Colonic mucosa (tissue), 4 donors: ENCODE measurements around the gene DAB2IP. TPM values are rescaled to one million over a fixed set of nuclear protein-coding genes. Genes with fewer than 3 reads are reported as not detected.
A peak's percentile ranks its signal among the peaks of the same experiment; 100 is the strongest.

Experiments
- DNase-seq: peaks from one replicate; pipeline ENCODE4 v3.0.0-alpha.2; 2020
- H3K27ac ChIP-seq: fragments of 200-600 bp; one replicate; pipeline ENCODE4 v1.8.0; 2021
- H3K27me3 ChIP-seq: fragments of 200-600 bp; one replicate; pipeline ENCODE4 v1.8.0; 2021
- H3K36me3 ChIP-seq: fragments of 200-600 bp; one replicate; pipeline ENCODE4 v1.8.0; 2021
- H3K4me1 ChIP-seq: fragments of 200-600 bp; one replicate; pipeline ENCODE4 v1.8.0; 2021; ENCODE audit warnings: mild to moderate bottlenecking
- H3K4me3 ChIP-seq: fragments of 200-600 bp; one replicate; pipeline ENCODE4 v1.8.0; 2021
- H3K9ac ChIP-seq, 2 donors: one replicate each; pipeline ENCODE4 v1.7.0; 2013; ENCODE audit warnings: control low read depth in 2 of 2, low read depth in 2 of 2, low read length in 2 of 2
- H3K9me3 ChIP-seq: fragments of 200-600 bp; one replicate; pipeline ENCODE4 v1.8.0; 2021
- CTCF ChIP-seq: fragments of 200-600 bp; IDR thresholded peaks from one replicate; pipeline ENCODE4 v1.8.0; 2022; ENCODE audit warnings: antibody characterized with exemption, mild to moderate bottlenecking
- intact Hi-C: fragments of 100-400 bp; cut with DNase I; formaldehyde crosslinking; loops from one replicate; pipeline ENCODE4 v1.14.1; 2022
- total RNA-seq, 2 donors: library from RNA; stranded (reverse); fragmentation: NEBNext Ultra II Directional in 1 of 2; extraction: Animal tissue kit (Norgen Biotek cat#: 25700) in 1 of 2; gene quantifications; one replicate each; pipeline ENCODE4 v1.2.1, GENCODE V29; 2021
- donor health status: healthy.
- donor health status: DM: no; HTN: no; CAD: no.
- donor health status: DM: no; HTN: no; CAD: no.

Gene DAB2IP
- total RNA-seq, 2 donors from 2014 or later, result 126 to 130 TPM

- H3K9me3 ChIP-seq, result no peaks in the 10 kb centered on the region
- intact Hi-C loops, result no loop called here
- DNase-seq, result no peak
- H3K36me3 ChIP-seq, result no peaks in the 10 kb centered on the region
- H3K4me3 ChIP-seq, result no peak overlapping the region
- TF ChIP-seq CTCF, result no peak
- H3K4me1 ChIP-seq, result no peaks in the 10 kb centered on the region
- no peak overlapping the region for H3K9ac ChIP-seq
- H3K27ac ChIP-seq, result no peak overlapping the region
- H3K27me3 ChIP-seq, result no peaks in the 10 kb centered on the region
Measured at GRCh38 chr9:121666294-121666693, 14.9 kb downstream of the DAB2IP start.

GRCh38 chr9:121667214-121667613 lies 15.8 kb downstream of the DAB2IP start:
- DNase-seq, result peak; percentile 82
- H3K9ac ChIP-seq, result no peak overlapping the region
- intact Hi-C loops, result no loop called here
- no peaks in the 10 kb centered on the region for H3K4me1 ChIP-seq
- no peaks in the 10 kb centered on the region for H3K36me3 ChIP-seq
- no peaks in the 10 kb centered on the region for H3K27me3 ChIP-seq
- no peak for TF ChIP-seq CTCF
- H3K9me3 ChIP-seq, result no peaks in the 10 kb centered on the region
- no peak overlapping the region for H3K4me3 ChIP-seq
- peak overlapping the region; percentile 55 for H3K27ac ChIP-seq

GRCh38 chr9:121667890-121668289 lies 16.5 kb downstream of the DAB2IP start:
- intact Hi-C loops, result no loop called here
- Histone ChIP-seq H3K9ac (no peak overlapping the region), H3K9me3 (no peaks in the 10 kb centered on the region), H3K27ac (peak overlapping the region; percentile 55), H3K36me3 (no peaks in the 10 kb centered on the region), H3K4me3 (no peak overlapping the region), H3K27me3 (no peaks in the 10 kb centered on the region), H3K4me1 (no peaks in the 10 kb centered on the region)
- no peak for DNase-seq
- TF ChIP-seq CTCF, result no peak

GRCh38 chr9:121670431-121670830 lies 19.0 kb downstream of the DAB2IP start:
- Histone ChIP-seq H3K9me3 (no peaks in the 10 kb centered on the region), H3K4me1 (no peaks in the 10 kb centered on the region), H3K36me3 (no peaks in the 10 kb centered on the region), H3K27me3 (no peaks in the 10 kb centered on the region), H3K27ac (no peak overlapping the region), H3K9ac (no peak overlapping the region), H3K4me3 (no peak overlapping the region)
- no peak for DNase-seq
- no peak for TF ChIP-seq CTCF
- intact Hi-C loops, result no loop called here

GRCh38 chr9:121671612-121672155 lies 20.2 kb downstream of the DAB2IP start:
- no peaks in the 10 kb centered on the region for H3K9me3 ChIP-seq
- TF ChIP-seq CTCF, result no peak
- intact Hi-C loops, result no loop called here
- DNase-seq, result no peak
- H3K4me3 ChIP-seq, result no peak overlapping the region
- H3K27ac ChIP-seq, result no peak overlapping the region
- no peaks in the 10 kb centered on the region for H3K27me3 ChIP-seq
- no peak overlapping the region for H3K9ac ChIP-seq
- H3K4me1 ChIP-seq, result no peaks in the 10 kb centered on the region
- no peaks in the 10 kb centered on the region for H3K36me3 ChIP-seq
